Mesothelial cell of epicardium (in vitro differentiated cells): ENCODE results near the gene TMIGD1. TPM values are rescaled to one million over a fixed set of nuclear protein-coding genes. Genes with fewer than 3 reads are reported as not detected.

Experiments used
- DNase-seq, 2 experiments: peaks; one replicate each; pipeline ENCODE4 v3.0.0; 2021; ENCODE audit warnings: low spot score in 2 of 2; ENCODE audit not compliant: unreplicated experiment in 2 of 2
- H3K27ac Mint-ChIP-seq: 2 replicates; pipeline ENCODE4 v1.8.0; 2021; ENCODE audit warnings: mixed read lengths
- H3K27me3 Mint-ChIP-seq: 2 replicates; pipeline ENCODE4 v1.8.0; 2021; ENCODE audit warnings: low read depth, mixed read lengths
- H3K36me3 Mint-ChIP-seq: 2 replicates; pipeline ENCODE4 v1.8.0; 2021; ENCODE audit warnings: mixed read lengths
- H3K4me1 Mint-ChIP-seq: 2 replicates; pipeline ENCODE4 v1.8.0; 2021; ENCODE audit warnings: mixed read lengths
- H3K4me3 Mint-ChIP-seq: 2 replicates; pipeline ENCODE4 v1.8.0; 2021; ENCODE audit warnings: mild to moderate bottlenecking, moderate library complexity, mixed read lengths
- H3K9me3 Mint-ChIP-seq: 2 replicates; pipeline ENCODE4 v1.8.0; 2021; ENCODE audit warnings: mixed read lengths
- total RNA-seq: library from RNA; stranded (reverse); gene quantifications from 3 replicates; pipeline ENCODE4 v1.2.1, GENCODE V29; 2021
- TF ChIP-seq, protein P1 (sequence below): fragments of 200-600 bp; sonication (generic); IDR thresholded peaks from one replicate; pipeline ENCODE4 v1.5.0; 2021; ENCODE audit warnings: antibody characterized with exemption; ENCODE audit not compliant: unreplicated experiment

The TMIGD1 gene
- total RNA-seq, 1 donor from 2014 or later: not detected

DNA sequence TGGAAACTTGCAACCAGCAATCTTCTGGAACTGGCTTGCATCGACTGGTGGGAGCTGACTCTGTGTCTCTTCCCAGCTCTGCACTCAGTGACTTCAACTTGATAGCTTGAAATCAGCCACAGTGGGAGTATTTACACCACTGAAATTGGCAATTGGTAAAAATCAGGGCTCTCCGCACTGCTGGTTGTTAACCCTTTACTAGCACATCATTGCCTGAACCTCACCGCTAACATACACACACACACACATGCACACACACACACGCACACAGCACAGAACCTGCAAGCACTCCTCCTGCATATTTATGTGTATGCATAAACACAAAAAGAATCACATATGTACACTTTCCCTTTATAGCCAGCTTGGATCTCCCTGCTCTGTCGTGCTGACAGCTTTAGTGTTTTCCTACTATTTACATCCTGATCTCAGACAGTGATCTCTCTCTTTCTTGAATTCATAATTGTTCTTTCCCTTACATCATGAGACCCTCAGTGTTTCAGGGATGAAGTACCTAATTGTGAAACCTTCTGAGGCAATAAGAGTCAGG is 7.9 kb upstream of the TMIGD1 start:
- no peak overlapping the region for H3K27ac Mint-ChIP-seq
- peaks cover 26% of the 10 kb centered on the region for H3K4me1 Mint-ChIP-seq
- peaks cover 5% of the 10 kb centered on the region for H3K27me3 Mint-ChIP-seq
- DNase-seq: no peak
- no peaks in the 10 kb centered on the region for H3K9me3 Mint-ChIP-seq
- no peak overlapping the region for H3K4me3 Mint-ChIP-seq
- TF ChIP-seq, protein P1, sequence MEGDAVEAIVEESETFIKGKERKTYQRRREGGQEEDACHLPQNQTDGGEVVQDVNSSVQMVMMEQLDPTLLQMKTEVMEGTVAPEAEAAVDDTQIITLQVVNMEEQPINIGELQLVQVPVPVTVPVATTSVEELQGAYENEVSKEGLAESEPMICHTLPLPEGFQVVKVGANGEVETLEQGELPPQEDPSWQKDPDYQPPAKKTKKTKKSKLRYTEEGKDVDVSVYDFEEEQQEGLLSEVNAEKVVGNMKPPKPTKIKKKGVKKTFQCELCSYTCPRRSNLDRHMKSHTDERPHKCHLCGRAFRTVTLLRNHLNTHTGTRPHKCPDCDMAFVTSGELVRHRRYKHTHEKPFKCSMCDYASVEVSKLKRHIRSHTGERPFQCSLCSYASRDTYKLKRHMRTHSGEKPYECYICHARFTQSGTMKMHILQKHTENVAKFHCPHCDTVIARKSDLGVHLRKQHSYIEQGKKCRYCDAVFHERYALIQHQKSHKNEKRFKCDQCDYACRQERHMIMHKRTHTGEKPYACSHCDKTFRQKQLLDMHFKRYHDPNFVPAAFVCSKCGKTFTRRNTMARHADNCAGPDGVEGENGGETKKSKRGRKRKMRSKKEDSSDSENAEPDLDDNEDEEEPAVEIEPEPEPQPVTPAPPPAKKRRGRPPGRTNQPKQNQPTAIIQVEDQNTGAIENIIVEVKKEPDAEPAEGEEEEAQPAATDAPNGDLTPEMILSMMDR: no peak
- H3K36me3 Mint-ChIP-seq: no peaks in the 10 kb centered on the region

DNA sequence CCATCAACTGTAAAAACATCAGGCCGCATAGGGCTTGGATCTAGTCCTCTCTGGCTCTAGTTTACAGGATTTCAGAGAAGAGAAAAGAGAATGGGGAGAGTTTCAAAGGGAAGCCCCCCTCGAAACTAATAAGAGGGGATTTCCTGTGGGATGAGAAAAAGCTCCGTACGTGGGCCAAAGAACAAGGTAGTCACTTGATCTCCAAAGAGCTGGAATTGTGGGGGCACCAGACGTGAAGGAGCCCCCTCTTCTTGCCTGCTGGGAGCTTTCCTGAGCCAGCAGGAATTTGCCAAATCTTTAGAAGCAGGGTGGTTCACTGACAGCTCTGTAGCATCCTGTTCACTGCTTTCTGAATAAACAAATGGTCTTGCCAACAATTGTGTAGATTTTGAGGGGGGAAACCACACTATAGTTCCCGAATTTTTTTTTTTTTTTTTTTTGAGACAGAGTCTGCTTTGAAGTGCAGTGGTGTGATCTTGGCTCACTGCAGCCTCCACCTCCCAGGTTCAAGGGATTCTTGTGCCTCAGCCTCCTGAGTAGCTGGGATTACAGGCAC is 7.0 kb upstream of the TMIGD1 start:
- Mint-ChIP-seq H3K9me3 (no peaks in the 10 kb centered on the region), H3K27ac (peak overlapping the region; percentile 95), H3K4me3 (no peak overlapping the region), H3K4me1 (peaks cover 26% of the 10 kb centered on the region), H3K36me3 (no peaks in the 10 kb centered on the region), H3K27me3 (peaks cover 5% of the 10 kb centered on the region)
- DNase-seq: no peak
- TF ChIP-seq, protein P1: no peak

DNA sequence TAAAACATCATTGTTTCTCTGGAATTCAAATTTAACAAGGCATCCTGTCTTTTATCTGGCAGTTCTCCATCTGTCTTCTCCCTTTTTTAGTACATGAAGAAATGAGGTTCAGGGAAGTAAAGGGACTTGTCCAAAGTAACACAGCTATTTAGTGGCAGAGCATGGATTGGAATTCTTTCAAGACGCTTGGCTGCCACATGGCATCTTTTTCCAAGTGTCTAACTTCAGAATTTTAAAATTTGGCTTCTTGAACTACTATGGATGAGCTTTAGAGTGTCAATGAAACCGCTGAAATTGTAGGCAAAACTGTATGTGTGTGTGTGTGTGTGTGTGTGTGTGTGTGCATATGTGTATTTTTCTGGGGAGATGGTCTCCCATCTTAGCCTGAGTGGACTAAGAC is 5.2 kb upstream of the TMIGD1 start:
- TF ChIP-seq, protein P1: no peak
- DNase-seq: no peak
- Mint-ChIP-seq H3K27ac (no peak overlapping the region), H3K4me3 (no peak overlapping the region), H3K27me3 (peaks cover 8% of the 10 kb centered on the region), H3K36me3 (no peaks in the 10 kb centered on the region), H3K9me3 (no peaks in the 10 kb centered on the region), H3K4me1 (peaks cover 16% of the 10 kb centered on the region)

DNA sequence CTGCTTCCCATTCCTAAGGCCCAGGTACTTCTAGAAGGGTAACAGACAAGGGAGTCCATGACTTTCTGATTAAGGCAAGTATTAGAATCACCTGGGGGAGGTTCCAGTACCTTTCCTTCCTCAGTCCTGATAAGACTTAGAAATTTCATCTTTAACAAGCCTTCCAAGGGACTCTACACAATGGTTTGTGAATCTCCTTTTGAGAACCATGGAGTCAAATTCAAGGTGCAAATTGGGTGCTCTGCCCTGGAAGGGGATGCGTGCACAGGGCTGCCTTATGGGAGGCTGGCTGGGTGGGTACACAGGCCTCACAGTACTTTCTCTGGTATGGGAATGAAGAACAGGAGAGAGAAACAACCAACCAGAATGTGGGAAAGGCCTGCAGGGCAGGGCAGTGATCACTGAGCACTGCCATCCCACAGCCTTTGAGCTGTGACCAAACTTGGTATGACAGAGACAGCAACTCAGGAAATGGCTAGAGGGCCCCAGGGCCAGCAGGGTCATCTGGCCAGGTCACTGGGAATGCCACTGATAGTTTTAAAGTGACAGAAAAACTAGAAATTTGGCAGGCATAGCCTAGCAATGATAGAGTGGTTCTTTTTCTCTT is 3.6 kb upstream of the TMIGD1 start:
- DNase-seq: no peak
- peaks cover 12% of the 10 kb centered on the region for H3K27me3 Mint-ChIP-seq
- TF ChIP-seq, protein P1: no peak
- no peaks in the 10 kb centered on the region for H3K36me3 Mint-ChIP-seq
- no peak overlapping the region for H3K4me3 Mint-ChIP-seq
- H3K4me1 Mint-ChIP-seq: peaks cover 12% of the 10 kb centered on the region
- no peak overlapping the region for H3K27ac Mint-ChIP-seq
- H3K9me3 Mint-ChIP-seq: no peaks in the 10 kb centered on the region

DNA sequence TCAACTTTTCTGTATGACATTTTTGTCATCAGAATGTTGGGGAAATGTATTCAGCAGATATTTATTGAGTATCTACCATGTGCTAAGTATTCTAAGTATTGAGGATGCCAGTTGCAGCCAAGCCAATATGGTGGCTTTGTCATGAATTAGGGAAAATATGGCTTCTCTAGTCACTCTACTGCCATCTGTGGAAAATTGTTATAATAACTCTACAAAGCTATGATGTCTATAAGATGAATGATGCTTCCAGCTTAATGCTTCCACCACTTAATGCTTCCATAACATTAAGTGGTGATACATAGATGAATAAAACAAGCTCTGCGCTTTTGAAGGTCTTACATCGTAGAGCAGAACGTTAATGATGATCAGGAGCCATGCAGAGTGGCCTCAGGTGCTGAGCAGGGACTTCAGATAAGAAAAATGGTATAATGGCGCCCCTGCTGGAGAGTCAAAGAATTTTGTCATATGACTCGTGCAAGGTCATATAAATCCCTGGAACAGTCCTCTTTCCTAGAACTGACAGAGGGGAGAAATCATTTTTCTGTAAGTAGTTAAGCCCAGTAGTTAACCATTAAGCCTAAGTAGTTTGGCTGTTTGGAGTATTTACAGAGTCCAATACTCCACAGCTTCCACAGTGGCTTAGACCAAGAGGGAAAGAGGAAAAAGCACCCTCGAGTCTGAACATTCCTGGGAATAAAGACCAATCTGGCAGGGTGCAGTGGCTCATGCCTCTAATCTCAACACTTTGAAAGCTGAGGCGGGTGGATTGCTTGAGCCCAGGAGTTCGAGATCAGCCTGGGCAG is 2.7 kb upstream of the TMIGD1 start:
- Mint-ChIP-seq H3K27me3 (peaks cover 17% of the 10 kb centered on the region), H3K4me3 (no peak overlapping the region), H3K4me1 (peaks cover 17% of the 10 kb centered on the region), H3K36me3 (no peaks in the 10 kb centered on the region), H3K27ac (no peak overlapping the region), H3K9me3 (no peaks in the 10 kb centered on the region)
- TF ChIP-seq, protein P1: peak; percentile 56
- no peak for DNase-seq
